Measurements from ENCODE around the gene LSG1. TPM values are rescaled to one million over a fixed set of nuclear protein-coding genes. Genes with fewer than 3 reads are reported as not detected.

The LSG1 gene
- total RNA-seq, 1 experiment from 2014 or later, result 39.7 TPM

DNA sequence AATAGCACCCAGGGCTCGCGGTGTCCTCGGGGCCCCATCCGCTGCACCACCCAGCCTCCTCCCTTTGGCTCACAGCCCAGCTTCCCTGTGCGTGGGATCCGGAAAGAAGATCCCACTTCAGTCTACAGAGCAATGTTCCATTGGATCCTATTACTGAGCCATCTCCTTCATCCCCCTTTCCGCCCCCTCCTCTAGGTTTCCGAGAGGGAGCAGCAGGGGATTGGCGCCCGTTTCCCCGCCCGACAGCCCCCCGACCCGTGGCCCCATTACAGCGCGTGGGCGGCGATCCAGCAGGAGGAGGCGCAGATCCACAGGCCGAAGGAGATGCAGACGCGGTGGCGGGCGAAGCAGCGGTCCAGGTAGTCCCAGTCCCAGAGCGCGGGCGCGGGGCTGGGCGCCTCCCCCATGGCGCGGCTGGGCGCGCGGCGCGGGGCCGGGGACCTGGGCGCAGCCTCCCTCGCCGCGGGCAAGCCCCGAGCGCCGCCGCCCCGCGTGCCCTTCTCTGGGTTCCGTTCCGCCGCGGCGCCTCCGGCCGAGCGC lies 39.1 kb downstream of the LSG1 start:
- Histone ChIP-seq H3K4me3 (replicated peaks in 1 of 2; ENCODE audit: low read depth in 1 of 2, low read length in 2 of 2) (peak overlapping the region; percentile 69 to 74), H4K20me1 (ENCODE audit: insufficient read depth) (no peaks in the 10 kb centered on the region), H3K9ac (ENCODE audit: low read length) (peak overlapping the region; percentile 63), H3K27me3 (ENCODE audit: insufficient read depth, low read length) (no peaks in the 10 kb centered on the region), H3K79me2 (ENCODE audit: insufficient read depth, low read length) (peaks cover 6% of the 10 kb centered on the region; the same call in 1 of the 2 replicates), H3K4me1 (ENCODE audit: control insufficient read depth in 1 of 2, insufficient read depth in 2 of 2, low read length in 2 of 2) (peaks cover 4 to 14% of the 10 kb centered on the region in 2 experiments; a peak in 2 of 4 replicates), H3K9me2 (ENCODE audit: insufficient read depth) (no peaks in the 10 kb centered on the region), H3K4me2 (ENCODE audit: low read length) (peak overlapping the region; percentile 99), H3K9me3 (ENCODE audit: control insufficient read depth in 1 of 2, insufficient read depth in 1 of 2, low read depth in 1 of 2, low read length in 2 of 2) (peaks cover 6 to 12% of the 10 kb centered on the region in 2 experiments; a peak in 1 of 4 replicates), H3K27ac (ENCODE audit: low read depth, low read length) (peak overlapping the region; percentile 93), H2AFZ (ENCODE audit: low read depth, low read length, poor library complexity, severe bottlenecking) (no peak overlapping the region), H3K36me3 (ENCODE audit: control insufficient read depth in 1 of 2, insufficient read depth in 2 of 2, low read length in 2 of 2) (peaks cover 0 to 16% of the 10 kb centered on the region in 2 experiments; a peak in 2 of 4 replicates)
- intact Hi-C loops (cut with micrococcal nuclease), result no loop called here
- BruUV-seq (replicated peaks), result no TSS peak
- ChIA-PET CTCF (interaction anchor here (1.0 to 1.3 kb wide), 3 partner anchors 10 to 39 kb away, joined by 4 to 10 read pairs (median 4); partner anchors contain the start of gene LSG1), POLR2A (no interaction called here), RAD21 (ENCODE audit: low non-redundant PET in 1 of 2, low total read pairs in 2 of 2, uncharacterized antibody in 2 of 2, unreplicated experiment in 2 of 2) (no interaction called here)
- TF ChIP-seq ZFX (IDR thresholded peaks at IDR 0.05), result peak; percentile 49; the same call in 1 of the 2 replicates
- no peak for TF ChIP-seq CBX3 (IDR thresholded peaks at IDR 0.05; ENCODE audit: low read depth)
- TF ChIP-seq, protein P1, sequence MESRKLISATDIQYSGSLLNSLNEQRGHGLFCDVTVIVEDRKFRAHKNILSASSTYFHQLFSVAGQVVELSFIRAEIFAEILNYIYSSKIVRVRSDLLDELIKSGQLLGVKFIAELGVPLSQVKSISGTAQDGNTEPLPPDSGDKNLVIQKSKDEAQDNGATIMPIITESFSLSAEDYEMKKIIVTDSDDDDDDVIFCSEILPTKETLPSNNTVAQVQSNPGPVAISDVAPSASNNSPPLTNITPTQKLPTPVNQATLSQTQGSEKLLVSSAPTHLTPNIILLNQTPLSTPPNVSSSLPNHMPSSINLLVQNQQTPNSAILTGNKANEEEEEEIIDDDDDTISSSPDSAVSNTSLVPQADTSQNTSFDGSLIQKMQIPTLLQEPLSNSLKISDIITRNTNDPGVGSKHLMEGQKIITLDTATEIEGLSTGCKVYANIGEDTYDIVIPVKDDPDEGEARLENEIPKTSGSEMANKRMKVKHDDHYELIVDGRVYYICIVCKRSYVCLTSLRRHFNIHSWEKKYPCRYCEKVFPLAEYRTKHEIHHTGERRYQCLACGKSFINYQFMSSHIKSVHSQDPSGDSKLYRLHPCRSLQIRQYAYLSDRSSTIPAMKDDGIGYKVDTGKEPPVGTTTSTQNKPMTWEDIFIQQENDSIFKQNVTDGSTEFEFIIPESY (IDR thresholded peaks at IDR 0.05; ENCODE audit: extremely low read depth, insufficient replicate concordance, low read length), result no peak
- TF ChIP-seq, protein P2, sequence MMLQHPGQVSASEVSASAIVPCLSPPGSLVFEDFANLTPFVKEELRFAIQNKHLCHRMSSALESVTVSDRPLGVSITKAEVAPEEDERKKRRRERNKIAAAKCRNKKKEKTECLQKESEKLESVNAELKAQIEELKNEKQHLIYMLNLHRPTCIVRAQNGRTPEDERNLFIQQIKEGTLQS (IDR thresholded peaks at IDR 0.05), result no peak
- TF ChIP-seq SRF (IDR thresholded peaks at IDR 0.05; ENCODE audit: low read depth), result no peak
- no peak for TF ChIP-seq EZH2 (IDR thresholded peaks at IDR 0.05)
- no peak for TF ChIP-seq TCF7L2 (IDR thresholded peaks at IDR 0.05; ENCODE audit: borderline replicate concordance, extremely low read depth, insufficient read depth, insufficient read length)
- TF ChIP-seq RAD21 (IDR thresholded peaks at IDR 0.05; ENCODE audit: low read depth), result no peak
- no peak for TF ChIP-seq EZH2phosphoT487 (IDR thresholded peaks at IDR 0.05; ENCODE audit: borderline replicate concordance)
- TF ChIP-seq, protein P3, sequence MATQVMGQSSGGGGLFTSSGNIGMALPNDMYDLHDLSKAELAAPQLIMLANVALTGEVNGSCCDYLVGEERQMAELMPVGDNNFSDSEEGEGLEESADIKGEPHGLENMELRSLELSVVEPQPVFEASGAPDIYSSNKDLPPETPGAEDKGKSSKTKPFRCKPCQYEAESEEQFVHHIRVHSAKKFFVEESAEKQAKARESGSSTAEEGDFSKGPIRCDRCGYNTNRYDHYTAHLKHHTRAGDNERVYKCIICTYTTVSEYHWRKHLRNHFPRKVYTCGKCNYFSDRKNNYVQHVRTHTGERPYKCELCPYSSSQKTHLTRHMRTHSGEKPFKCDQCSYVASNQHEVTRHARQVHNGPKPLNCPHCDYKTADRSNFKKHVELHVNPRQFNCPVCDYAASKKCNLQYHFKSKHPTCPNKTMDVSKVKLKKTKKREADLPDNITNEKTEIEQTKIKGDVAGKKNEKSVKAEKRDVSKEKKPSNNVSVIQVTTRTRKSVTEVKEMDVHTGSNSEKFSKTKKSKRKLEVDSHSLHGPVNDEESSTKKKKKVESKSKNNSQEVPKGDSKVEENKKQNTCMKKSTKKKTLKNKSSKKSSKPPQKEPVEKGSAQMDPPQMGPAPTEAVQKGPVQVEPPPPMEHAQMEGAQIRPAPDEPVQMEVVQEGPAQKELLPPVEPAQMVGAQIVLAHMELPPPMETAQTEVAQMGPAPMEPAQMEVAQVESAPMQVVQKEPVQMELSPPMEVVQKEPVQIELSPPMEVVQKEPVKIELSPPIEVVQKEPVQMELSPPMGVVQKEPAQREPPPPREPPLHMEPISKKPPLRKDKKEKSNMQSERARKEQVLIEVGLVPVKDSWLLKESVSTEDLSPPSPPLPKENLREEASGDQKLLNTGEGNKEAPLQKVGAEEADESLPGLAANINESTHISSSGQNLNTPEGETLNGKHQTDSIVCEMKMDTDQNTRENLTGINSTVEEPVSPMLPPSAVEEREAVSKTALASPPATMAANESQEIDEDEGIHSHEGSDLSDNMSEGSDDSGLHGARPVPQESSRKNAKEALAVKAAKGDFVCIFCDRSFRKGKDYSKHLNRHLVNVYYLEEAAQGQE (IDR thresholded peaks at IDR 0.05; ENCODE audit: low read depth), result no peak
- no peak for TF ChIP-seq SIN3A (IDR thresholded peaks at IDR 0.05; ENCODE audit: low read depth)
- no peak for TF ChIP-seq YY1 (IDR thresholded peaks at IDR 0.05; ENCODE audit: extremely low read depth, insufficient replicate concordance, low read depth, low read length)
- peak; percentile 75 for TF ChIP-seq EGR1 (IDR thresholded peaks at IDR 0.05; ENCODE audit: low read depth)
- TF ChIP-seq SP1 (IDR thresholded peaks at IDR 0.05; ENCODE audit: low read depth), result no peak
- no peak for DNase-seq (ENCODE audit: low read depth, low spot score)
- peak; percentile 70 for ATAC-seq

All from HCT116 (cell line).